MM.1S (cell line): Measurements from ENCODE around the gene TCF19.
"Not testable (repeated sequence)": the region's sequence is repeated elsewhere in the genome, so short reads cannot be mapped to it uniquely, and the experiment has no call there.

Experiments
- DNase-seq: peaks from one replicate; pipeline ENCODE4 v3.0.0-alpha.2; 2015
- H2AFZ ChIP-seq: fragments of 300-600 bp; sonication (generic); 2 replicates; pipeline ENCODE4 v1.6.0; 2016; ENCODE audit warnings: antibody characterized with exemption, low read length
- H3F3A ChIP-seq: fragments of 300-600 bp; sonication (generic); 2 replicates; pipeline ENCODE4 v1.6.1; 2016; ENCODE audit warnings: mild to moderate bottlenecking, antibody characterized with exemption, low read length, moderate library complexity, mixed read lengths; ENCODE audit not compliant: insufficient read depth
- H3K27ac ChIP-seq: fragments of 300-600 bp; sonication (generic); 2 replicates; pipeline ENCODE4 v1.5.1; 2016; ENCODE audit warnings: mild to moderate bottlenecking, low read length
- H3K27me3 ChIP-seq: fragments of 300-600 bp; sonication (generic); replicated peaks from 2 replicates; pipeline ENCODE4 v1.6.0; 2016; ENCODE audit warnings: low read length; ENCODE audit not compliant: insufficient read depth
- H3K36me3 ChIP-seq: fragments of 300-600 bp; sonication (generic); replicated peaks from 2 replicates; pipeline ENCODE4 v1.6.1; 2016; ENCODE audit warnings: mild to moderate bottlenecking, low read length, mixed read lengths; ENCODE audit not compliant: insufficient read depth
- H3K4me1 ChIP-seq: fragments of 300-600 bp; sonication (generic); 2 replicates; pipeline ENCODE4 v1.6.1; 2016; ENCODE audit warnings: low read length, mixed read lengths
- H3K4me2 ChIP-seq: fragments of 300-600 bp; sonication (generic); 2 replicates; pipeline ENCODE4 v1.6.0; 2016; ENCODE audit warnings: low read depth, low read length
- H3K4me3 ChIP-seq: fragments of 300-600 bp; sonication (generic); 2 replicates; pipeline ENCODE4 v1.5.1; 2016; ENCODE audit warnings: low read length, mixed read lengths
- H3K79me2 ChIP-seq: fragments of 300-600 bp; sonication (generic); 2 replicates; pipeline ENCODE4 v1.6.1; 2016; ENCODE audit warnings: mixed run types, low read length, mixed read lengths
- H3K9ac ChIP-seq: fragments of 300-600 bp; sonication (generic); 2 replicates; pipeline ENCODE4 v1.6.1; 2016; ENCODE audit warnings: low read length, mixed read lengths
- H3K9me2 ChIP-seq: fragments of 300-600 bp; sonication (generic); replicated peaks from 2 replicates; pipeline ENCODE4 v1.6.1; 2016; ENCODE audit warnings: mild to moderate bottlenecking, low read length, mixed read lengths; ENCODE audit not compliant: insufficient read depth
- H3K9me3 ChIP-seq: fragments of 300-600 bp; sonication (generic); replicated peaks from 2 replicates; pipeline ENCODE4 v1.6.1; 2016; ENCODE audit warnings: mild to moderate bottlenecking, low read length, mixed read lengths; ENCODE audit not compliant: insufficient read depth
- H4K20me1 ChIP-seq: fragments of 300-600 bp; sonication (generic); 2 replicates; pipeline ENCODE4 v1.6.1; 2016; ENCODE audit warnings: mild to moderate bottlenecking, low read length, moderate library complexity, mixed read lengths; ENCODE audit not compliant: insufficient read depth
- CTCF ChIP-seq: fragments of 300-600 bp; sonication (generic); IDR thresholded peaks from 2 replicates; pipeline ENCODE4 v1.5.1; 2016; ENCODE audit warnings: antibody characterized with exemption, low read length, mixed read lengths
- EZH2 ChIP-seq: fragments of 300-600 bp; sonication (generic); optimal IDR thresholded peaks from 2 replicates; pipeline ENCODE3; 2017; ENCODE audit warnings: low read depth, mild to moderate bottlenecking, antibody characterized with exemption, low read length, mixed read lengths
- EZH2phosphoT487 ChIP-seq: fragments of 300-600 bp; sonication (generic); IDR thresholded peaks from 2 replicates; pipeline ENCODE4 v1.6.1; 2018; ENCODE audit warnings: antibody characterized with exemption, low read length

The TCF19 gene

GRCh38 chr6:31193206-31193605 lies 34.8 kb downstream of the TCF19 start:
- Histone ChIP-seq H3K27me3 (no peaks in the 10 kb centered on the region), H4K20me1 (no peaks in the 10 kb centered on the region), H3K9me2 (no peaks in the 10 kb centered on the region), H3K36me3 (no peaks in the 10 kb centered on the region), H3K9me3 (no peaks in the 10 kb centered on the region), H3K79me2 (0 out of 2 replicates have a peak, but pooled peaks cover 2% of the 10 kb centered on the region), H3K4me3 (no peak overlapping the region), H3K4me1 (peaks cover 3% of the 10 kb centered on the region; the same call in 1 of the 2 replicates), H3K27ac (no peak overlapping the region), H2AFZ (no peak overlapping the region), H3F3A (peaks cover 23% of the 10 kb centered on the region; the same call in 1 of the 2 replicates), H3K4me2 (no peak overlapping the region), H3K9ac (no peak overlapping the region)
- no peak for TF ChIP-seq CTCF
- TF ChIP-seq EZH2phosphoT487, result no peak
- no peak for TF ChIP-seq EZH2
- DNase-seq, result no peak

GRCh38 chr6:31194061-31194834 lies 35.9 kb downstream of the TCF19 start:
- Histone ChIP-seq H3K9ac (no peak overlapping the region), H2AFZ (no peak overlapping the region), H3K36me3 (no peaks in the 10 kb centered on the region), H3K79me2 (peaks cover 10% of the 10 kb centered on the region), H4K20me1 (no peaks in the 10 kb centered on the region), H3K9me2 (no peaks in the 10 kb centered on the region), H3K27ac (no peak overlapping the region), H3K9me3 (no peaks in the 10 kb centered on the region), H3K27me3 (no peaks in the 10 kb centered on the region), H3F3A (peaks cover 24% of the 10 kb centered on the region; the same call in 1 of the 2 replicates), H3K4me1 (peaks cover 3% of the 10 kb centered on the region; the same call in 1 of the 2 replicates), H3K4me3 (no peak overlapping the region), H3K4me2 (no peak overlapping the region)
- TF ChIP-seq EZH2 (no peak), EZH2phosphoT487 (no peak), CTCF (no peak)
- DNase-seq, result no peak

- Histone ChIP-seq H3K79me2 (peaks cover 22% of the 10 kb centered on the region), H3K4me1 (peaks cover 14% of the 10 kb centered on the region), H3F3A (peaks cover 30% of the 10 kb centered on the region; the same call in 1 of the 2 replicates)
- not testable (repeated sequence) for H3K4me3 ChIP-seq, H3K9me3 ChIP-seq, H3K36me3 ChIP-seq, DNase-seq, H2AFZ ChIP-seq, H3K27ac ChIP-seq, H3K9me2 ChIP-seq, H3K4me2 ChIP-seq, H4K20me1 ChIP-seq, H3K27me3 ChIP-seq, H3K9ac ChIP-seq
These were observed 37.1 kb downstream of the TCF19 start for GRCh38 chr6:31195308-31195979.

- Histone ChIP-seq H3K79me2 (peaks cover 27% of the 10 kb centered on the region), H3F3A (peaks cover 24% of the 10 kb centered on the region; the same call in 1 of the 2 replicates), H3K4me1 (peaks cover 15% of the 10 kb centered on the region; the same call in 1 of the 2 replicates), H3K4me3 (peak overlapping the region; percentile 33; the same call in 1 of the 2 replicates), H3K4me2 (peak overlapping the region; percentile 63; the same call in 1 of the 2 replicates)
- not testable (repeated sequence) for H3K9me2 ChIP-seq, H4K20me1 ChIP-seq, H3K27ac ChIP-seq, DNase-seq, H3K27me3 ChIP-seq, H3K36me3 ChIP-seq, H3K9ac ChIP-seq, H2AFZ ChIP-seq, H3K9me3 ChIP-seq
These were observed 38.0 kb downstream of the TCF19 start for GRCh38 chr6:31196251-31197022.
